SIG-M5 treated with dmso at 0.1 percent for 504 hours (cell line): Measurements from ENCODE around the gene CRACDL.
"Not testable (repeated sequence)": the region's sequence is repeated elsewhere in the genome, so short reads cannot be mapped to it uniquely, and the experiment has no call there.

Experiments used
- DNase-seq: peaks from one replicate; lab custom pipeline; 2025; ENCODE audit not compliant: unreplicated experiment; lab: John Stamatoyannopoulos, UW

The CRACDL gene

GRCh38 chr2:98907966-98908905, 27.8 kb downstream of the CRACDL start:
- DNase-seq: no peak

- DNase-seq: no peak
These were observed 28.6 kb downstream of the CRACDL start for GRCh38 chr2:98907385-98907784.

- no peak for DNase-seq
These were observed 32.1 kb downstream of the CRACDL start for GRCh38 chr2:98903767-98904485.

GRCh38 chr2:98903064-98903355, 33.0 kb downstream of the CRACDL start:
- no peak for DNase-seq

GRCh38 chr2:98902209-98903063, 33.6 kb downstream of the CRACDL start:
- no peak for DNase-seq

- no peak for DNase-seq
These were observed 34.3 kb downstream of the CRACDL start for GRCh38 chr2:98901702-98902101.

GRCh38 chr2:98901291-98901690, 34.7 kb downstream of the CRACDL start:
- DNase-seq: no peak

GRCh38 chr2:98900721-98901120, 35.3 kb downstream of the CRACDL start:
- DNase-seq: no peak

- not testable (repeated sequence) for DNase-seq
These were observed 36.3 kb downstream of the CRACDL start for GRCh38 chr2:98899703-98900078.

- no peak for DNase-seq
These were observed 36.9 kb downstream of the CRACDL start for GRCh38 chr2:98899041-98899702.

- no peak for DNase-seq
These were observed 37.6 kb downstream of the CRACDL start for GRCh38 chr2:98898423-98898841.

GRCh38 chr2:98897746-98898145, 38.3 kb downstream of the CRACDL start:
- no peak for DNase-seq

GRCh38 chr2:98896944-98897343, 39.1 kb downstream of the CRACDL start:
- no peak for DNase-seq

- DNase-seq: no peak
These were observed 39.6 kb downstream of the CRACDL start for GRCh38 chr2:98896416-98896815.

- DNase-seq: no peak
These were observed 40.1 kb downstream of the CRACDL start for GRCh38 chr2:98895901-98896300.

- DNase-seq: no peak
These were observed 40.8 kb downstream of the CRACDL start for GRCh38 chr2:98895221-98895620.

- no peak for DNase-seq
These were observed 41.6 kb downstream of the CRACDL start for GRCh38 chr2:98894331-98895000.

GRCh38 chr2:98893911-98894321, 42.1 kb downstream of the CRACDL start:
- DNase-seq: peak; percentile 17

- no peak for DNase-seq
These were observed 43.2 kb downstream of the CRACDL start for GRCh38 chr2:98892871-98893270.

- peak; percentile 66 for DNase-seq
These were observed 44.4 kb downstream of the CRACDL start for GRCh38 chr2:98891591-98891990.
